Lower leg skin (tissue), 3 donors: Measurements from ENCODE around the gene LSR.

Experiments used
- CTCF ChIP-seq, 3 donors: fragments of 450-650 bp; IDR thresholded peaks; one replicate each; pipeline ENCODE4 v1.5.1; 2016; ENCODE audit warnings: antibody characterized with exemption in 3 of 3, mild to moderate bottlenecking in 3 of 3, moderate library complexity in 2 of 3
- POLR2A ChIP-seq, 2 donors: fragments of 450-650 bp; IDR thresholded peaks; one replicate each; pipeline ENCODE4 v1.6.1; 2016 to 2017; ENCODE audit warnings: antibody characterized with exemption in 2 of 2, mild to moderate bottlenecking in 1 of 2, moderate library complexity in 1 of 2

GRCh38 chr19:35310811-35311465, 62.1 kb downstream of the LSR start:
- TF ChIP-seq CTCF (IDR thresholded peaks at IDR 0.05) (no peak), POLR2A (IDR thresholded peaks at IDR 0.05) (no peak)
